ENCODE data around the gene EYA2.

EYA2 gene

GRCh38 chr20:47152068-47152467 is 257.4 kb downstream of the EYA2 start:
- no peak overlapping the region for H3K27ac ChIP-seq
- no peak for TF ChIP-seq Cebpa-rat (IDR thresholded peaks at IDR 0.05)
- H3K9me3 ChIP-seq: no peaks in the 10 kb centered on the region
- no peaks in the 10 kb centered on the region for H3K36me3 ChIP-seq
- no peaks in the 10 kb centered on the region for H3K27me3 ChIP-seq
- no peak overlapping the region for H3K9ac ChIP-seq
- no peak overlapping the region for H3K4me2 ChIP-seq
- H3K4me1 ChIP-seq: peaks cover 5% of the 10 kb centered on the region; the same call in 1 of the 2 replicates
- no peaks in the 10 kb centered on the region for H4K20me1 ChIP-seq
- no peak overlapping the region for H3K4me3 ChIP-seq

- Histone ChIP-seq H3K9me3 (no peaks in the 10 kb centered on the region), H4K20me1 (no peaks in the 10 kb centered on the region), H3K27me3 (no peaks in the 10 kb centered on the region), H3K36me3 (no peaks in the 10 kb centered on the region), H3K27ac (no peak overlapping the region), H3K4me2 (no peak overlapping the region), H3K4me1 (no peaks in the 10 kb centered on the region), H3K9ac (no peak overlapping the region), H3K4me3 (no peak overlapping the region)
- no peak for TF ChIP-seq Cebpa-rat (IDR thresholded peaks at IDR 0.05)
Measured at GRCh38 chr20:47154089-47154488, 259.4 kb downstream of the EYA2 start.

- Histone ChIP-seq H3K4me1 (no peaks in the 10 kb centered on the region), H4K20me1 (no peaks in the 10 kb centered on the region), H3K9ac (no peak overlapping the region), H3K27me3 (no peaks in the 10 kb centered on the region), H3K36me3 (no peaks in the 10 kb centered on the region), H3K27ac (no peak overlapping the region), H3K9me3 (no peaks in the 10 kb centered on the region), H3K4me2 (no peak overlapping the region), H3K4me3 (no peak overlapping the region)
- TF ChIP-seq Cebpa-rat (IDR thresholded peaks at IDR 0.05): no peak
Measured at GRCh38 chr20:47156301-47157137, 261.9 kb downstream of the EYA2 start.

GRCh38 chr20:47159166-47159565 is 264.5 kb downstream of the EYA2 start:
- Histone ChIP-seq H3K9ac (no peak overlapping the region), H4K20me1 (no peaks in the 10 kb centered on the region), H3K9me3 (0 out of 2 replicates have a peak, but pooled peaks cover 7% of the 10 kb centered on the region), H3K36me3 (no peaks in the 10 kb centered on the region), H3K27me3 (no peaks in the 10 kb centered on the region), H3K4me3 (no peak overlapping the region), H3K4me2 (no peak overlapping the region), H3K4me1 (no peaks in the 10 kb centered on the region), H3K27ac (no peak overlapping the region)
- no peak for TF ChIP-seq Cebpa-rat (IDR thresholded peaks at IDR 0.05)

- H3K4me1 ChIP-seq: no peaks in the 10 kb centered on the region
- H3K9me3 ChIP-seq: 0 out of 2 replicates have a peak, but pooled peaks cover 8% of the 10 kb centered on the region
- no peaks in the 10 kb centered on the region for H3K27me3 ChIP-seq
- no peak overlapping the region for H3K27ac ChIP-seq
- no peaks in the 10 kb centered on the region for H4K20me1 ChIP-seq
- no peak for TF ChIP-seq Cebpa-rat (IDR thresholded peaks at IDR 0.05)
- H3K4me2 ChIP-seq: no peak overlapping the region
- H3K36me3 ChIP-seq: no peaks in the 10 kb centered on the region
- no peak overlapping the region for H3K4me3 ChIP-seq
- H3K9ac ChIP-seq: no peak overlapping the region
Measured at GRCh38 chr20:47160240-47160639, 265.6 kb downstream of the EYA2 start.

- no peaks in the 10 kb centered on the region for H3K27me3 ChIP-seq
- 0 out of 2 replicates have a peak, but pooled peaks cover 8% of the 10 kb centered on the region for H3K9me3 ChIP-seq
- no peaks in the 10 kb centered on the region for H4K20me1 ChIP-seq
- no peak overlapping the region for H3K9ac ChIP-seq
- H3K36me3 ChIP-seq: no peaks in the 10 kb centered on the region
- H3K4me3 ChIP-seq: no peak overlapping the region
- no peak for TF ChIP-seq Cebpa-rat (IDR thresholded peaks at IDR 0.05)
- H3K27ac ChIP-seq: no peak overlapping the region
- no peak overlapping the region for H3K4me2 ChIP-seq
- no peaks in the 10 kb centered on the region for H3K4me1 ChIP-seq
Measured at GRCh38 chr20:47160992-47161391, 266.3 kb downstream of the EYA2 start.

- Histone ChIP-seq H3K27ac (no peak overlapping the region), H3K36me3 (no peaks in the 10 kb centered on the region), H3K9ac (no peak overlapping the region), H3K9me3 (0 out of 2 replicates have a peak, but pooled peaks cover 8% of the 10 kb centered on the region), H3K27me3 (no peaks in the 10 kb centered on the region), H3K4me3 (no peak overlapping the region), H3K4me2 (no peak overlapping the region), H4K20me1 (no peaks in the 10 kb centered on the region), H3K4me1 (no peaks in the 10 kb centered on the region)
- TF ChIP-seq Cebpa-rat (IDR thresholded peaks at IDR 0.05): no peak
Measured at GRCh38 chr20:47161411-47161810, 266.8 kb downstream of the EYA2 start.

GRCh38 chr20:47164140-47164539 is 269.5 kb downstream of the EYA2 start:
- no peak overlapping the region for H3K4me3 ChIP-seq
- H3K27ac ChIP-seq: no peak overlapping the region
- H3K4me1 ChIP-seq: no peaks in the 10 kb centered on the region
- no peak for TF ChIP-seq Cebpa-rat (IDR thresholded peaks at IDR 0.05)
- no peaks in the 10 kb centered on the region for H3K27me3 ChIP-seq
- no peak overlapping the region for H3K4me2 ChIP-seq
- H3K9me3 ChIP-seq: 0 out of 2 replicates have a peak, but pooled peaks cover 8% of the 10 kb centered on the region
- H3K36me3 ChIP-seq: no peaks in the 10 kb centered on the region
- no peak overlapping the region for H3K9ac ChIP-seq
- H4K20me1 ChIP-seq: no peaks in the 10 kb centered on the region

GRCh38 chr20:47165376-47165865 is 270.8 kb downstream of the EYA2 start:
- Histone ChIP-seq H3K4me1 (no peaks in the 10 kb centered on the region), H3K36me3 (no peaks in the 10 kb centered on the region), H3K27ac (no peak overlapping the region), H3K9ac (no peak overlapping the region), H3K9me3 (0 out of 2 replicates have a peak, but pooled peaks cover 8% of the 10 kb centered on the region), H3K4me3 (no peak overlapping the region), H3K4me2 (no peak overlapping the region), H4K20me1 (no peaks in the 10 kb centered on the region), H3K27me3 (no peaks in the 10 kb centered on the region)
- TF ChIP-seq Cebpa-rat (IDR thresholded peaks at IDR 0.05): no peak

GRCh38 chr20:47167846-47168245 is 273.2 kb downstream of the EYA2 start:
- Histone ChIP-seq H3K27ac (no peak overlapping the region), H3K9me3 (0 out of 2 replicates have a peak, but pooled peaks cover 8% of the 10 kb centered on the region), H4K20me1 (no peaks in the 10 kb centered on the region), H3K4me1 (no peaks in the 10 kb centered on the region), H3K4me3 (no peak overlapping the region), H3K27me3 (no peaks in the 10 kb centered on the region), H3K36me3 (no peaks in the 10 kb centered on the region), H3K4me2 (no peak overlapping the region), H3K9ac (no peak overlapping the region)
- TF ChIP-seq Cebpa-rat (IDR thresholded peaks at IDR 0.05): no peak
